Choroid plexus epithelial cell (primary cell): ENCODE data around the gene PXT1.

Source experiments
- DNase-seq: peaks from one replicate; pipeline ENCODE4 v3.0.0-alpha.2; 2010; ENCODE audit warnings: low read depth
- H3K4me3 ChIP-seq: 2 replicates; pipeline ENCODE4 v1.5.1; 2011; ENCODE audit warnings: low read depth, mild to moderate bottlenecking, control low read depth, low read length, moderate library complexity
- TF ChIP-seq, protein P1 (sequence below): conservative IDR thresholded peaks from 2 replicates; pipeline ENCODE4 v1.5.1; 2011; ENCODE audit warnings: low read depth, mild to moderate bottlenecking, control low read depth, inconsistent platforms, low read length, moderate library complexity

PXT1 gene

DNA sequence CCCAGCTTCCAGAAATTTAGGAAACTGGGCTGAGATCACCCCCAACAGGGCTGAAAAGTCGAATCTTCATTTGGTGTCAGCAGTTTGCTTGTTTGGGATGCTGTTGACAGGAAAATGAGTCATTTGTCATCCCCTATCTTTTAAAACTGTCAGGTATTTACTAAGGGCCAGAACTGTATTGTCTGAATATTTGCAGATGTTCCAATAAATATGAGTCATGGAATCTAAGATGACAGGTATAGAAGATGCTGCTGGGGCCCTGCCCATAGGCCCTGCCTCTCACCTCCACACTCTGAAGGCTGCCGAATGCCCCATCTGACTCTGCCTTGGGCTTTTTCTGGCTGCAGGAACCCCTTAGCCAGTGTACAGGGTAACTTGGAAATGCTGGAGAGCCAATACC, 59.0 kb downstream of the PXT1 start:
- DNase-seq = no peak
- no peak overlapping the region for H3K4me3 ChIP-seq
- TF ChIP-seq, protein P1, sequence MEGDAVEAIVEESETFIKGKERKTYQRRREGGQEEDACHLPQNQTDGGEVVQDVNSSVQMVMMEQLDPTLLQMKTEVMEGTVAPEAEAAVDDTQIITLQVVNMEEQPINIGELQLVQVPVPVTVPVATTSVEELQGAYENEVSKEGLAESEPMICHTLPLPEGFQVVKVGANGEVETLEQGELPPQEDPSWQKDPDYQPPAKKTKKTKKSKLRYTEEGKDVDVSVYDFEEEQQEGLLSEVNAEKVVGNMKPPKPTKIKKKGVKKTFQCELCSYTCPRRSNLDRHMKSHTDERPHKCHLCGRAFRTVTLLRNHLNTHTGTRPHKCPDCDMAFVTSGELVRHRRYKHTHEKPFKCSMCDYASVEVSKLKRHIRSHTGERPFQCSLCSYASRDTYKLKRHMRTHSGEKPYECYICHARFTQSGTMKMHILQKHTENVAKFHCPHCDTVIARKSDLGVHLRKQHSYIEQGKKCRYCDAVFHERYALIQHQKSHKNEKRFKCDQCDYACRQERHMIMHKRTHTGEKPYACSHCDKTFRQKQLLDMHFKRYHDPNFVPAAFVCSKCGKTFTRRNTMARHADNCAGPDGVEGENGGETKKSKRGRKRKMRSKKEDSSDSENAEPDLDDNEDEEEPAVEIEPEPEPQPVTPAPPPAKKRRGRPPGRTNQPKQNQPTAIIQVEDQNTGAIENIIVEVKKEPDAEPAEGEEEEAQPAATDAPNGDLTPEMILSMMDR = no peak

DNA sequence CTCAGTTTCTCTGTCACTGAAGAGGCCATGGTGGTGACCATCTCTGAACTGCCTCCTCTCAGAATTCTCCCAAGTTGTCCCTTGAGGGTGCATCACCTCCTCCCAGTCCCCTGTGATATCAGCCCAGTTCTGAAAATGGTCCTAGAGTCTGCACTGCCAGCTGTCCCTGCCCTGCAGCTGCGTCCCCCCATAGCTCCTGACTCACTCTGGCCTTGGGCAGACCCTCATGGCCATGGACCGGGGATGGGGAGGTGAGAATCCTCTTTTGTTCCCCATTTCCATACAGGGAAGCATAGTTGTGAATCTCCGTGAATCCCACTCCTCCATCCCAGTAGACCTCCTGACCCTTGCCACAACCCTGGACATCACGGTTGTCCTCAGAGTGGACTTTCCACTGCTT, 59.7 kb downstream of the PXT1 start:
- no peak overlapping the region for H3K4me3 ChIP-seq
- TF ChIP-seq, protein P1 = no peak
- no peak for DNase-seq

GRCh38 chr6:36381502-36382389, 60.9 kb downstream of the PXT1 start:
- TF ChIP-seq, protein P1 = no peak
- H3K4me3 ChIP-seq = no peak overlapping the region
- no peak for DNase-seq

- no peak for DNase-seq
- TF ChIP-seq, protein P1 = no peak
These were observed 62.5 kb downstream of the PXT1 start for GRCh38 chr6:36380166-36380565.

GRCh38 chr6:36378936-36379335, 63.7 kb downstream of the PXT1 start:
- no peak overlapping the region for H3K4me3 ChIP-seq
- TF ChIP-seq, protein P1 = no peak
- no peak for DNase-seq

More at GRCh38 chr6:36380166-36380565, 62.5 kb downstream of the PXT1 start:
- no peak overlapping the region for H3K4me3 ChIP-seq

DNA sequence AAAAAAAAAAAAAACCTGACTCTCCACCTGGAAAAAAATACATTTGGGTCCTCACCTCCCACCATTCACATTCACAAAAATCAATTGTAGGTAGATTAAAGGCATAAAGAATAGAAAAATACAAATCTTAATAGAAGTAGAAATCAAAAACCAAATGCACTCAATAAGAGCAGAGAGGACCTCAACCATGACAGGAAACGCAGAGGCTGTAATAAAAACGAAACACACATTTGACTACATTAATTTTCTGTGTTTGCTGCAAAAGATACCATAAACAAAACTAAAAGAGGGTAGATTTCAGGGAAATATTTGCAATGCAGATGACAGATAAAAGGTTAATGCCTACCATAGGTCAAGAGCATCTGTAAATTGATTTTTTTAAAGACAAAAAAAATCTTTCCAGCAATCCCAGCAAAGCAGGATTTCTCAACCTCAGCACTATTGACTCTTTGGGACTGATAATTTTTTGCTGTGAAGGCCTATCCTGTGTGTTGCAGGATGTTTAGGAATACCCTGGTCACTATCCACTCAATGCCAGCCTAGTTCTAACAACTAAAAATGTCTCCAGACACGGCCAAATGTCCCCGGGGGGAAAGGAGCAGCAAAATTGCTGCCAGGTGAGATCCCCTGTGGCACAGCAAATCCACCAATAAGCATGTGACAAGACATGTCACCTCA, 64.3 kb downstream of the PXT1 start:
- TF ChIP-seq, protein P1 = no peak
- H3K4me3 ChIP-seq = no peak overlapping the region
- no peak for DNase-seq
